Measurements from ENCODE around the gene ZBTB32.
A peak's percentile ranks its signal among the peaks of the same experiment; 100 is the strongest.

ZBTB32 gene

GRCh38 chr19:35738021-35738886 is 33.9 kb downstream of the ZBTB32 start:
- no peak for DNase-seq

- no peak for DNase-seq
Observed at GRCh38 chr19:35738887-35739229, 34.5 kb downstream of the ZBTB32 start.

- DNase-seq = no peak
Observed at GRCh38 chr19:35739275-35740107, 35.1 kb downstream of the ZBTB32 start.

GRCh38 chr19:35740108-35740422 is 35.7 kb downstream of the ZBTB32 start:
- no peak for DNase-seq

GRCh38 chr19:35740423-35741202 is 36.3 kb downstream of the ZBTB32 start:
- peak; percentile 98 for DNase-seq

- DNase-seq = no peak
Observed at GRCh38 chr19:35741203-35741515, 36.8 kb downstream of the ZBTB32 start.

- DNase-seq = no peak
Observed at GRCh38 chr19:35742121-35742724, 37.9 kb downstream of the ZBTB32 start, which contains the start of gene IGFLR1. IGFLR1 (minus strand) TSS chr19:35742452; CDS start chr19:35741180, 1,272 bp downstream.

- DNase-seq = no peak
Observed at GRCh38 chr19:35743640-35744429, 39.5 kb downstream of the ZBTB32 start.

GRCh38 chr19:35744430-35745327 is 40.3 kb downstream of the ZBTB32 start:
- peak; percentile 89 for DNase-seq

GRCh38 chr19:35745328-35746086 is 41.1 kb downstream of the ZBTB32 start, which contains the start of the genes PSENEN and U2AF1L4:
PSENEN (plus strand) TSS chr19:35745651; CDS start chr19:35745931, 280 bp downstream.
U2AF1L4 (minus strand) TSS chr19:35745418; CDS start chr19:35745391, 27 bp downstream.
- peak; percentile 96 for DNase-seq

GRCh38 chr19:35746087-35746462 is 41.7 kb downstream of the ZBTB32 start:
- no peak for DNase-seq

GRCh38 chr19:35746531-35746930 is 42.2 kb downstream of the ZBTB32 start:
- no peak for DNase-seq

- DNase-seq = peak; percentile 96
Observed at GRCh38 chr19:35748106-35749020, 44.0 kb downstream of the ZBTB32 start, which contains the start of gene LIN37. LIN37 (plus strand) TSS chr19:35748576; CDS start chr19:35748725, 149 bp downstream.

- no peak for DNase-seq
Observed at GRCh38 chr19:35750167-35750566, 45.8 kb downstream of the ZBTB32 start.

GRCh38 chr19:35751839-35752745 is 47.7 kb downstream of the ZBTB32 start:
- no peak for DNase-seq

GRCh38 chr19:35752746-35753350 is 48.5 kb downstream of the ZBTB32 start:
- no peak for DNase-seq

Measured in NCI-H510A (cell line).